Thyroid gland (tissue), 4 donors: ENCODE measurements around the gene CAPZA3. TPM values are rescaled to one million over a fixed set of nuclear protein-coding genes. Genes with fewer than 3 reads are reported as not detected.

Experiments used
- DNase-seq, 2 donors: peaks; one replicate each; pipeline ENCODE4 v3.0.0-alpha.2; 2019
- H3K27ac ChIP-seq, 3 donors: fragments of 200-600 bp; sonication (generic); 1 replicate in 2 of 3; 2 replicates in 1 of 3; pipeline ENCODE4 v1.5.1; 2016 to 2019; ENCODE audit warnings: mild to moderate bottlenecking in 1 of 3, moderate library complexity in 1 of 3
- H3K27me3 ChIP-seq: fragments of 200-600 bp; sonication (generic); one replicate; pipeline ENCODE4 v1.5.1; 2019
- H3K36me3 ChIP-seq, 2 donors: fragments of 200-600 bp; sonication (generic); one replicate each; pipeline ENCODE4 v1.5.1; 2016 to 2019
- H3K4me1 ChIP-seq, 2 donors: fragments of 200-600 bp; sonication (generic); one replicate each; pipeline ENCODE4 v1.5.1; 2017 to 2019
- H3K4me3 ChIP-seq, 3 donors: fragments of 200-600 bp; sonication (generic); replicated peaks in 1 of 3; 1 replicate in 2 of 3; 2 replicates in 1 of 3; pipeline ENCODE4 v1.5.1; 2016; ENCODE audit warnings: mild to moderate bottlenecking in 1 of 3
- H3K9me3 ChIP-seq: fragments of 200-600 bp; sonication (generic); one replicate; pipeline ENCODE4 v1.5.1; 2017
- POLR2A ChIP-seq, 2 donors: fragments of 450-650 bp; IDR thresholded peaks; one replicate each; pipeline ENCODE4 v1.6.1; 2017; ENCODE audit warnings: antibody characterized with exemption in 2 of 2, mild to moderate bottlenecking in 2 of 2, moderate library complexity in 1 of 2
- WGBS, 2 donors: methylation state at CpG; one replicate each; pipeline ENCODE4 v1.1.5; 2017; 5-methylcytosine and 5-hydroxymethylcytosine counted together
- intact Hi-C: fragments of 100-400 bp; cut with DNase I; formaldehyde crosslinking; loops from one replicate; pipeline ENCODE4 v1.15.1; 2023
- total RNA-seq, 4 donors: library from RNA; depleted of rRNA; stranded (reverse); fragments of >200 nt; gene quantifications; one replicate each; pipeline ENCODE4 v1.2.3, GENCODE V29; 2016
- TF ChIP-seq, protein P1 (sequence below), 6 experiments: fragments of 200-600 bp in 3 of 6; fragments of 450-650 bp in 3 of 6; sonication (generic) in 3 of 6; IDR thresholded peaks; one replicate each; pipeline ENCODE4 v1.5.1; 2016 to 2019; ENCODE audit warnings: antibody characterized with exemption in 6 of 6, mild to moderate bottlenecking in 2 of 6, inconsistent platforms in 1 of 6, moderate library complexity in 1 of 6

Gene CAPZA3
- total RNA-seq, 4 donors from 2014 or later: 0.40 TPM; not detected in 3

- Histone ChIP-seq H3K36me3 (no peaks in the 10 kb centered on the region), H3K4me1 (no peaks in the 10 kb centered on the region), H3K9me3 (no peaks in the 10 kb centered on the region), H3K27me3 (no peaks in the 10 kb centered on the region), H3K27ac (no peak overlapping the region), H3K4me3 (no peak overlapping the region)
- TF ChIP-seq POLR2A (IDR thresholded peaks at IDR 0.05): no peak
- TF ChIP-seq, protein P1, sequence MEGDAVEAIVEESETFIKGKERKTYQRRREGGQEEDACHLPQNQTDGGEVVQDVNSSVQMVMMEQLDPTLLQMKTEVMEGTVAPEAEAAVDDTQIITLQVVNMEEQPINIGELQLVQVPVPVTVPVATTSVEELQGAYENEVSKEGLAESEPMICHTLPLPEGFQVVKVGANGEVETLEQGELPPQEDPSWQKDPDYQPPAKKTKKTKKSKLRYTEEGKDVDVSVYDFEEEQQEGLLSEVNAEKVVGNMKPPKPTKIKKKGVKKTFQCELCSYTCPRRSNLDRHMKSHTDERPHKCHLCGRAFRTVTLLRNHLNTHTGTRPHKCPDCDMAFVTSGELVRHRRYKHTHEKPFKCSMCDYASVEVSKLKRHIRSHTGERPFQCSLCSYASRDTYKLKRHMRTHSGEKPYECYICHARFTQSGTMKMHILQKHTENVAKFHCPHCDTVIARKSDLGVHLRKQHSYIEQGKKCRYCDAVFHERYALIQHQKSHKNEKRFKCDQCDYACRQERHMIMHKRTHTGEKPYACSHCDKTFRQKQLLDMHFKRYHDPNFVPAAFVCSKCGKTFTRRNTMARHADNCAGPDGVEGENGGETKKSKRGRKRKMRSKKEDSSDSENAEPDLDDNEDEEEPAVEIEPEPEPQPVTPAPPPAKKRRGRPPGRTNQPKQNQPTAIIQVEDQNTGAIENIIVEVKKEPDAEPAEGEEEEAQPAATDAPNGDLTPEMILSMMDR (IDR thresholded peaks at IDR 0.05): no peak
- DNase-seq: no peak
- WGBS, 2 donors: 74 to 77% methylated on average over 3 of the region's 3 CpGs
- intact Hi-C loops: no loop called here
Observed at GRCh38 chr12:18700271-18700670, 37.6 kb upstream of the CAPZA3 start.

GRCh38 chr12:18703321-18703720 is 34.6 kb upstream of the CAPZA3 start:
- H3K36me3 ChIP-seq: no peaks in the 10 kb centered on the region
- intact Hi-C loops: no loop called here
- H3K4me1 ChIP-seq: no peaks in the 10 kb centered on the region
- H3K9me3 ChIP-seq: no peaks in the 10 kb centered on the region
- DNase-seq: no peak
- no peak overlapping the region for H3K4me3 ChIP-seq
- H3K27ac ChIP-seq: no peak overlapping the region
- H3K27me3 ChIP-seq: no peaks in the 10 kb centered on the region
- 43 to 46% methylated on average over 2 of the region's 2 CpGs for WGBS, 2 donors
- TF ChIP-seq POLR2A (IDR thresholded peaks at IDR 0.05): no peak
- TF ChIP-seq, protein P1 (IDR thresholded peaks at IDR 0.05): no peak

- Histone ChIP-seq H3K9me3 (no peaks in the 10 kb centered on the region), H3K4me1 (no peaks in the 10 kb centered on the region), H3K4me3 (no peak overlapping the region), H3K27ac (no peak overlapping the region), H3K36me3 (no peaks in the 10 kb centered on the region), H3K27me3 (no peaks in the 10 kb centered on the region)
- DNase-seq: no peak
- no peak for TF ChIP-seq POLR2A (IDR thresholded peaks at IDR 0.05)
- TF ChIP-seq, protein P1 (IDR thresholded peaks at IDR 0.05): no peak
- intact Hi-C loops: no loop called here
- 61 to 62% methylated on average over 2 of the region's 2 CpGs for WGBS, 2 donors
Observed at GRCh38 chr12:18703911-18704310, 34.0 kb upstream of the CAPZA3 start.

- Histone ChIP-seq H3K27me3 (no peaks in the 10 kb centered on the region), H3K27ac (no peak overlapping the region)
- TF ChIP-seq POLR2A (IDR thresholded peaks at IDR 0.05): no peak
- TF ChIP-seq, protein P1 (IDR thresholded peaks at IDR 0.05): no peak
Observed at GRCh38 chr12:18706798-18707197, 31.1 kb upstream of the CAPZA3 start.

GRCh38 chr12:18716236-18716635 is 21.7 kb upstream of the CAPZA3 start:
- H3K4me3 ChIP-seq: no peak overlapping the region
- no peak for TF ChIP-seq POLR2A (IDR thresholded peaks at IDR 0.05)
- TF ChIP-seq, protein P1 (IDR thresholded peaks at IDR 0.05): no peak
- WGBS, 2 donors: 82 to 96% methylated on average over 1 of the region's 1 CpG
- intact Hi-C loops: no loop called here
- H3K27ac ChIP-seq: no peak overlapping the region
- H3K27me3 ChIP-seq: no peaks in the 10 kb centered on the region
- no peaks in the 10 kb centered on the region for H3K36me3 ChIP-seq
- no peaks in the 10 kb centered on the region for H3K9me3 ChIP-seq
- no peak for DNase-seq
- H3K4me1 ChIP-seq: no peaks in the 10 kb centered on the region

More at GRCh38 chr12:18706798-18707197, 31.1 kb upstream of the CAPZA3 start:
- WGBS, 2 donors: 94 to 98% methylated on average over 1 of the region's 1 CpG
- intact Hi-C loops: no loop called here
- H3K4me1 ChIP-seq: no peaks in the 10 kb centered on the region
- no peak overlapping the region for H3K4me3 ChIP-seq
- H3K36me3 ChIP-seq: no peaks in the 10 kb centered on the region
- H3K9me3 ChIP-seq: no peaks in the 10 kb centered on the region
- no peak for DNase-seq
